A549 (cell line): ENCODE results near the gene COQ2. TPM values are rescaled to one million over a fixed set of nuclear protein-coding genes. Genes with fewer than 3 reads are reported as not detected.
"Not testable (repeated sequence)": the region's sequence is repeated elsewhere in the genome, so short reads cannot be mapped to it uniquely, and the experiment has no call there.

ENCODE experiments used
- ATAC-seq, 2 experiments: fragments of 200-7000 bp in 1 of 2; fragments of >200 bp in 1 of 2; cut with Nextera tagmentation in 1 of 2; cut with Tn5 transposase in 1 of 2; 3 replicates each; pipeline versions ENCODE4 v1.8.0 to v1.9.1; 2018 to 2020; ENCODE audit warnings: mild to moderate bottlenecking in 1 of 2, moderate library complexity in 1 of 2
- CTCF ChIA-PET: fragments of 300-600 bp; sonication (Branson Sonifier 250); formaldehyde crosslinking; extraction: SDS; loops from one replicate; lab custom pipeline; 2021; ENCODE audit warnings: antibody characterized with exemption, inconsistent platforms; lab: Yijun Ruan, JAX
- POLR2A ChIA-PET: fragments of 350-600 bp; formaldehyde crosslinking; extraction: SDS; loops from one replicate; lab custom pipeline; 2021; ENCODE audit warnings: antibody characterized with exemption, inconsistent platforms; lab: Yijun Ruan, JAX
- DNase-seq, 2 experiments: peaks; one replicate each; pipeline versions ENCODE4 v3.0.0 to v3.0.0-alpha.2; 2011 to 2016; ENCODE audit warnings: low read depth in 1 of 2, low spot score in 1 of 2
- FAIRE-seq: peaks from 2 replicates; lab custom pipeline; 2011; peaks lifted over from hg19 to GRCh38; lab: Jason Lieb, UNC
- H3K27ac ChIP-seq, 2 experiments: fragments of >200 bp; sonication (Bioruptor Twin); formaldehyde crosslinking; 3 replicates each; pipeline ENCODE4 v1.5.1; 2016 to 2017
- H3K4me1 ChIP-seq: fragments of >200 bp; sonication (Bioruptor Twin); formaldehyde crosslinking; 3 replicates; pipeline ENCODE4 v1.6.1; 2016
- H3K4me2 ChIP-seq: fragments of >200 bp; sonication (Bioruptor Twin); formaldehyde crosslinking; 3 replicates; pipeline ENCODE4 v1.6.1; 2016
- H3K4me3 ChIP-seq: fragments of >200 bp; sonication (Bioruptor Twin); formaldehyde crosslinking; 3 replicates; pipeline ENCODE4 v1.5.1; 2016
- H3K9me3 ChIP-seq: fragments of >200 bp; sonication (Bioruptor Twin); formaldehyde crosslinking; 3 replicates; pipeline ENCODE4 v1.6.1; 2016
- CEBPB ChIP-seq, 2 experiments: fragments of >200 bp in 1 of 2; sonication (Bioruptor Twin) in 1 of 2; formaldehyde crosslinking in 1 of 2; IDR thresholded peaks; 2 replicates each; pipeline ENCODE4 v1.6.1; 2012 to 2016
- EHF ChIP-seq: fragments of 250-450 bp; sonication (Bioruptor Pico); IDR thresholded peaks from 2 replicates; pipeline ENCODE4 v1.5.0; 2020; ENCODE audit warnings: mild to moderate bottlenecking
- EHMT2 ChIP-seq: fragments of 200-600 bp; sonication (generic); IDR thresholded peaks from 2 replicates; pipeline ENCODE4 v1.6.1; 2016; ENCODE audit warnings: antibody characterized with exemption, low read depth, mild to moderate bottlenecking, moderate library complexity
- ESRRA ChIP-seq: fragments of 150-350 bp; IDR thresholded peaks from 2 replicates; pipeline ENCODE4 v1.6.1; 2014; ENCODE audit warnings: mild to moderate bottlenecking, low read length, borderline replicate concordance
- FOSB ChIP-seq: fragments of 250-450 bp; sonication (Bioruptor Pico); IDR thresholded peaks from 2 replicates; pipeline ENCODE4 v1.5.0; 2020; ENCODE audit warnings: mild to moderate bottlenecking, moderate library complexity
- HOXB13 ChIP-seq: fragments of 250-450 bp; sonication (Bioruptor Pico); IDR thresholded peaks from 2 replicates; pipeline ENCODE4 v1.5.0; 2020; ENCODE audit warnings: low read depth, mild to moderate bottlenecking, moderate library complexity
- HOXB5 ChIP-seq: fragments of 250-450 bp; sonication (Bioruptor Pico); IDR thresholded peaks from 2 replicates; pipeline ENCODE4 v1.5.0; 2020; ENCODE audit warnings: mild to moderate bottlenecking, moderate library complexity
- KDM1A ChIP-seq: fragments of 200-600 bp; sonication (generic); IDR thresholded peaks from 2 replicates; pipeline ENCODE4 v1.6.1; 2016; ENCODE audit warnings: low read depth, mild to moderate bottlenecking
- RARB ChIP-seq: fragments of 250-450 bp; sonication (Bioruptor Pico); IDR thresholded peaks from 2 replicates; pipeline ENCODE4 v1.8.0; 2021; ENCODE audit warnings: mild to moderate bottlenecking, moderate library complexity
- REST ChIP-seq: fragments of 200-600 bp; sonication (generic); IDR thresholded peaks from 2 replicates; pipeline ENCODE4 v1.6.1; 2016; ENCODE audit warnings: antibody characterized with exemption, mild to moderate bottlenecking, moderate library complexity
- RFX5 ChIP-seq: fragments of 450-650 bp; IDR thresholded peaks from 2 replicates; pipeline ENCODE4 v1.7.1; 2014; ENCODE audit warnings: antibody characterized with exemption, mild to moderate bottlenecking, moderate library complexity
- USF2 ChIP-seq: fragments of 450-650 bp; IDR thresholded peaks from 2 replicates; pipeline ENCODE4 v1.6.1; 2014; ENCODE audit warnings: antibody characterized with exemption
- ZNF302 ChIP-seq: fragments of 250-450 bp; sonication (Bioruptor Pico); IDR thresholded peaks from 2 replicates; pipeline ENCODE4 v1.9.0; 2021; ENCODE audit warnings: inconsistent platforms, mild to moderate bottlenecking, moderate library complexity
- ZSCAN20 ChIP-seq: fragments of 250-450 bp; sonication (Bioruptor Pico); IDR thresholded peaks from 2 replicates; pipeline ENCODE4 v1.8.0; 2022; ENCODE audit warnings: mild to moderate bottlenecking, moderate library complexity
- WGBS: methylation state at CpG from one replicate; pipeline ENCODE4 v1.1.6; 2017; ENCODE audit errors: missing lambda C conversion rate; 5-methylcytosine and 5-hydroxymethylcytosine counted together
- polyA plus RNA-seq, 4 experiments: library from polyadenylated mRNA; depleted of rRNA in 3 of 4; stranded (reverse); fragments of >200 nt; fragmentation: RNase III in 1 of 4; extraction: RNeasy Plus Mini Kit Qiagen cat#74134 plus additional on column Dnase treatment in 1 of 4; gene quantifications; 2 replicates in 3 of 4; 3 replicates in 1 of 4; pipeline ENCODE4 v1.2.3, GENCODE V29; 2011 to 2017
- TF ChIP-seq, protein P1 (sequence below): fragments of 250-450 bp; sonication (Bioruptor Pico); IDR thresholded peaks from 2 replicates; pipeline ENCODE4 v1.5.0; 2021; ENCODE audit warnings: mild to moderate bottlenecking, moderate library complexity, borderline replicate concordance
- TF ChIP-seq, protein P2 (sequence below): fragments of >200 bp; sonication (Bioruptor Twin); formaldehyde crosslinking; IDR thresholded peaks from 2 replicates; pipeline ENCODE4 v1.6.1; 2016

COQ2 gene
- polyA plus RNA-seq, 2 of the 4 experiments (the other 2 are of a cell fraction) = 18.5 to 35.9 TPM

DNA sequence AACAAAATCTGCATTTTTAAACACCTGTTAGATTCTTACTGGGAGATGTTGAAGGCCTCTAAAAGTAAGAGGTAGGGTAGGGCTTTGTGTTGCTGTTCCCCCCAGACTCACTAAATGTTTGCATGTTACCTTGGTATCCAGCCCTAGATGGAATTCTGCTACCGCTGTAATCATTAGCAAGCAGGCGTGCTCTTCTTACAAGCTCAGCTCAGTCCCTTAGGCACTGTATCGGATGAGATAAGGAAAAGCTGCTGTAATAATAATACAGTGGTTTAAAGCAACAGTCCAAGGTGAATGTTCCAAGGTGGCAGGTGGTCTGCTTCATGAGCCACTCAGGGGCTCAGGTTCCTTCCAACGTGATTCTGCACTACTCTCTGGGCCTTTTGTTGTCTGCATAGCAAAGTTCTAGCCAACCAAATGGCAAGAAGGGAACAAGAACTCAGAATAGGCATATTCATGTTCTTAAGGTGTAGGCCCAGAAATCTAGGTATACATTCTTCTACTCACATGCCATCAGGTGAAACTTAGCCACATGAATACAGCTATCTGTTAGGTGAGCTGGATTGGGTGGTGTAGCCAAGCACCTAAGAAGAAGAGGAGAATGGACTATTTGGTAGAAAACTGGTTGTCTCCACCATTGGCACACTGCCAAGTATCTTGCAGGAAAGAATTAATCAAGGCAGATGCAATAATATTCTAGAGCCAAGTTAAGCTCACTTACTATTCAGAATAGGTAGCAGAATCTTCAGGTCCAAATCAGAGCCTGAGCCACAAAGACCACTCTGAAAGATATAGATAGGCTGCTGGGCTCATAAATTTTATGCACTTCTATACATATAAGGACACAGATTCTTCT lies 46.0 kb downstream of the COQ2 start:
- Histone ChIP-seq H3K4me2 (no peak overlapping the region), H3K9me3 (no peaks in the 10 kb centered on the region), H3K4me3 (no peak overlapping the region), H3K4me1 (no peaks in the 10 kb centered on the region)
- no peak for DNase-seq
- POLR2A ChIA-PET = no interaction called here
- CTCF ChIA-PET = interaction anchor here (1.2 kb wide), 1 partner anchor 129 kb away, joined by 3 read pairs; no protein-coding TSS in a partner anchor
- TF ChIP-seq RFX5 (no peak), USF2 (no peak), EHMT2 (no peak), ZNF302 (CRISPR knock-in tag) (no peak), RARB (CRISPR knock-in tag) (no peak), HOXB13 (CRISPR knock-in tag) (no peak), EHF (no peak), CEBPB (IDR thresholded peaks at IDR 0.05) (no peak), ZSCAN20 (CRISPR knock-in tag) (no peak)
- TF ChIP-seq, protein P1, sequence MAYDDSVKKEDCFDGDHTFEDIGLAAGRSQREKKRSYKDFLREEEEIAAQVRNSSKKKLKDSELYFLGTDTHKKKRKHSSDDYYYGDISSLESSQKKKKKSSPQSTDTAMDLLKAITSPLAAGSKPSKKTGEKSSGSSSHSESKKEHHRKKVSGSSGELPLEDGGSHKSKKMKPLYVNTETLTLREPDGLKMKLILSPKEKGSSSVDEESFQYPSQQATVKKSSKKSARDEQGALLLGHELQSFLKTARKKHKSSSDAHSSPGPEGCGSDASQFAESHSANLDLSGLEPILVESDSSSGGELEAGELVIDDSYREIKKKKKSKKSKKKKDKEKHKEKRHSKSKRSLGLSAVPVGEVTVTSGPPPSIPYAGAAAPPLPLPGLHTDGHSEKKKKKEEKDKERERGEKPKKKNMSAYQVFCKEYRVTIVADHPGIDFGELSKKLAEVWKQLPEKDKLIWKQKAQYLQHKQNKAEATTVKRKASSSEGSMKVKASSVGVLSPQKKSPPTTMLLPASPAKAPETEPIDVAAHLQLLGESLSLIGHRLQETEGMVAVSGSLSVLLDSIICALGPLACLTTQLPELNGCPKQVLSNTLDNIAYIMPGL (CRISPR knock-in tag) = no peak
- TF ChIP-seq, all 56 proteins: peak for 0
- no peak overlapping the region for H3K27ac ChIP-seq
- no peak for ATAC-seq
- 95% methylated on average over 4 of the region's 4 CpGs for WGBS
- no peak for FAIRE-seq

- CTCF ChIA-PET = interaction anchor here (1.1 kb wide), 1 partner anchor 163 kb away, joined by 5 read pairs; no protein-coding TSS in a partner anchor
- no peak overlapping the region for H3K4me2 ChIP-seq
- H3K4me3 ChIP-seq = no peak overlapping the region
- WGBS = 78% methylated on average over 2 of the region's 2 CpGs
- H3K27ac ChIP-seq = no peak overlapping the region
- TF ChIP-seq HOXB13 (CRISPR knock-in tag) (no peak), FOSB (CRISPR knock-in tag) (no peak), CEBPB (IDR thresholded peaks at IDR 0.05) (no peak), KDM1A (no peak), HOXB5 (no peak), REST (no peak), USF2 (no peak), ESRRA (no peak)
- TF ChIP-seq, protein P2, sequence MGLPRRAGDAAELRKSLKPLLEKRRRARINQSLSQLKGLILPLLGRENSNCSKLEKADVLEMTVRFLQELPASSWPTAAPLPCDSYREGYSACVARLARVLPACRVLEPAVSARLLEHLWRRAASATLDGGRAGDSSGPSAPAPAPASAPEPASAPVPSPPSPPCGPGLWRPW = no peak
- FAIRE-seq (no peak), DNase-seq (no peak), ATAC-seq (no peak)
- POLR2A ChIA-PET = no interaction called here
- no peaks in the 10 kb centered on the region for H3K4me1 ChIP-seq
- H3K9me3 ChIP-seq = no peaks in the 10 kb centered on the region
Measured at GRCh38 chr4:83237591-83237990, 47.0 kb downstream of the COQ2 start.

DNA sequence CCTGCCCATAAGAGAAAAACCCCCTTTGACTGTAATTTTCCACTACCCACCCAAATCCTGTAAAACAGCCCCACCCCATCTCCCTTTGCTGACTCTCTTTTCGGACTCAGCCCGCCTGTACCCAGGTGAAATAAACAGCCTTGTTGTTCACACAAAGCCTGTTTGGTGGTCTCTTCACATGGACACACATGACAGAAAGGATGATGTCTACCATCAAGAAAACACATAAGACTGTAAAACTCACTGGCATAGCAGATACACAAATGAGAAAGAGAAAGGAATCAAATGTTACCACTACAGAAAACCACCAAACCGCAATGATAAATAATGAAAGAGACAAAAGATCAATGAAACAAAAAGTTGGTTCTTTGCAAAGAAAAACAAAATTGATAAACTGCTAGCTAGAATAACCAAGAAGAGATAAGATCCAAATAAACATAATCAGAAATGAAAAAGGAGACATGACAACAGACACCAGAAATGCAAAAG lies 48.9 kb downstream of the COQ2 start:
- CTCF ChIA-PET, ATAC-seq, H3K27ac ChIP-seq, H3K4me3 ChIP-seq, H3K9me3 ChIP-seq, H3K4me2 ChIP-seq, DNase-seq, POLR2A ChIA-PET, H3K4me1 ChIP-seq, FAIRE-seq: not testable (repeated sequence)
- 93% methylated on average over 3 of the region's 3 CpGs for WGBS
